GM19099 (cell line): ENCODE results near the gene KIF26B.

Experiments used
- POLR2A ChIP-seq: IDR thresholded peaks from 3 replicates; pipeline ENCODE4 v1.6.1; 2011; ENCODE audit warnings: low read depth; ENCODE audit not compliant: insufficient read length; ENCODE audit errors: extremely low read depth

The KIF26B gene

GRCh38 chr1:245353915-245354775, 199.4 kb downstream of the KIF26B start:
- no peak for TF ChIP-seq POLR2A

- TF ChIP-seq POLR2A: no peak
These were observed 202.3 kb downstream of the KIF26B start for GRCh38 chr1:245356891-245357585.

- no peak for TF ChIP-seq POLR2A
These were observed 206.3 kb downstream of the KIF26B start for GRCh38 chr1:245361065-245361464.

GRCh38 chr1:245361951-245362350, 207.2 kb downstream of the KIF26B start:
- no peak for TF ChIP-seq POLR2A

- TF ChIP-seq POLR2A: no peak
These were observed 208.8 kb downstream of the KIF26B start for GRCh38 chr1:245363461-245364200.

- TF ChIP-seq POLR2A: no peak
These were observed 210.6 kb downstream of the KIF26B start for GRCh38 chr1:245365095-245366020.

- no peak for TF ChIP-seq POLR2A
These were observed 212.1 kb downstream of the KIF26B start for GRCh38 chr1:245366886-245367285.

GRCh38 chr1:245370175-245370825, 215.5 kb downstream of the KIF26B start:
- no peak for TF ChIP-seq POLR2A

- no peak for TF ChIP-seq POLR2A
These were observed 216.3 kb downstream of the KIF26B start for GRCh38 chr1:245370905-245371581.

- TF ChIP-seq POLR2A: no peak
These were observed 218.3 kb downstream of the KIF26B start for GRCh38 chr1:245373131-245373530.

GRCh38 chr1:245375789-245376460, 221.1 kb downstream of the KIF26B start:
- no peak for TF ChIP-seq POLR2A

GRCh38 chr1:245377854-245378253, 223.1 kb downstream of the KIF26B start:
- TF ChIP-seq POLR2A: no peak

GRCh38 chr1:245378311-245378722, 223.5 kb downstream of the KIF26B start:
- TF ChIP-seq POLR2A: no peak
